Measurements from ENCODE around the gene COL18A1.

The COL18A1 gene

DNA sequence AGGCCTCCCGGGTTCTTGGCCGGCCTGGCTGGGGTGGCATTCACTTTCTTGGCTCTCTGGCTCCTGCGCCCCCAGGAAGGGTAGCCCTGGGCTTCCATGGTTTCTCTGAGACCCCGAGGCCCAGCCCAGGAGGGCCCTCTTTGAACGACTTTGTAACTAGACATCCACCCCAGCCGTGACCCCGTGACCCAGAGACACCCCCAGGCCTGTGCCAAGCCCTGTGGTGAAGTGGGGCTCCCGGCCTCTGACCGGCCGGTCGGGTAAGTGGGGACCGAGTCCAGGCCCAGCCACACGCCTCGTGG, 64.0 kb downstream of the COL18A1 start:
- in situ Hi-C loops (cut with MboI; ENCODE audit: low sequenced_read_pairs, unreplicated experiment): no loop called here

DNA sequence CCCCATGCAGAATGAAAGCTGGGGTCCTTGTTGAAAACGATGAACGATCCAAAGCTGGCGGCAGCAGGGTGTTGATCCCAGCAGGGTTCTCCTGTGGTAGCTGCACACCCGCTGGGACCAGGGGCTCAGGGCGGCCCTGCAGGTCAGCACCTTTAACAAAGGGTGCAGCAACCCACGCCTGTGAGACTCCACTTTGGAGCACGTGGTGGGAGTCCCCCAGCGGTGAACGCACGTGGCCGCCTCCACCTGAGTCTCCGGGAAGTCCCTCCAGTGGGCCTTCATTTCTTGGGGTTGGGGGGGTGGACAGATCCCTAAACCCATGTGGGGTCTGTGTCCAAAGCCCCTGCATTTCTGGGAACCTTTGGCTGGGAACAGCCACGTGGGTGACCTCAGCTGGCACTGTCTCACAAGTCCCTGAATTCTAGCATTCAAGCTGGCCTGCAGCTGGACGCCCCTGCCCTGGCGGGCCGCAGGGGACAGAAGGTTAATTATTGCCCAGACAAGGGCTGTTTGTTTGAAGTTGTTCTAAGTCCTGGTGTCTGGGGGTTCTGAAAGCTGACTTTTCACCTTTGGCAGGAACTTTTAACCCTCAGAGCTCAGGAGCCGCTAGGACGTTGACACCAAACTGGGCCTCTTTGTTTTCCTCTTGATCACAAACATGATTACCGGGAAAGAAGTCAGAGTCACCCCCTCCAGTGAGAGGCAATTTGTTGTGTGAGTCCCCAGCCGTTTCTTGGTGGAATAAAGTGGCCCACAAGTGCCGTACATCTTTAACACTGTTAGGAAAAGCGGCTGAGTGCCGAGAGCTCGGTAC, 64.5 kb downstream of the COL18A1 start:
- TF ChIP-seq, protein P1, sequence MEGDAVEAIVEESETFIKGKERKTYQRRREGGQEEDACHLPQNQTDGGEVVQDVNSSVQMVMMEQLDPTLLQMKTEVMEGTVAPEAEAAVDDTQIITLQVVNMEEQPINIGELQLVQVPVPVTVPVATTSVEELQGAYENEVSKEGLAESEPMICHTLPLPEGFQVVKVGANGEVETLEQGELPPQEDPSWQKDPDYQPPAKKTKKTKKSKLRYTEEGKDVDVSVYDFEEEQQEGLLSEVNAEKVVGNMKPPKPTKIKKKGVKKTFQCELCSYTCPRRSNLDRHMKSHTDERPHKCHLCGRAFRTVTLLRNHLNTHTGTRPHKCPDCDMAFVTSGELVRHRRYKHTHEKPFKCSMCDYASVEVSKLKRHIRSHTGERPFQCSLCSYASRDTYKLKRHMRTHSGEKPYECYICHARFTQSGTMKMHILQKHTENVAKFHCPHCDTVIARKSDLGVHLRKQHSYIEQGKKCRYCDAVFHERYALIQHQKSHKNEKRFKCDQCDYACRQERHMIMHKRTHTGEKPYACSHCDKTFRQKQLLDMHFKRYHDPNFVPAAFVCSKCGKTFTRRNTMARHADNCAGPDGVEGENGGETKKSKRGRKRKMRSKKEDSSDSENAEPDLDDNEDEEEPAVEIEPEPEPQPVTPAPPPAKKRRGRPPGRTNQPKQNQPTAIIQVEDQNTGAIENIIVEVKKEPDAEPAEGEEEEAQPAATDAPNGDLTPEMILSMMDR (IDR thresholded peaks at IDR 0.05; ENCODE audit: borderline replicate concordance, control extremely low read depth, extremely low read depth, insufficient read depth, missing control alignments): no peak
- DNase-seq (ENCODE audit: low spot score): no peak
- in situ Hi-C loops (cut with MboI; ENCODE audit: low sequenced_read_pairs, unreplicated experiment): no loop called here

More for the DNA sequence above, 64.0 kb downstream of the COL18A1 start:
- TF ChIP-seq, protein P1 (IDR thresholded peaks at IDR 0.05; ENCODE audit: borderline replicate concordance, control extremely low read depth, extremely low read depth, insufficient read depth, missing control alignments): no peak
- DNase-seq (ENCODE audit: low spot score): no peak

DNA sequence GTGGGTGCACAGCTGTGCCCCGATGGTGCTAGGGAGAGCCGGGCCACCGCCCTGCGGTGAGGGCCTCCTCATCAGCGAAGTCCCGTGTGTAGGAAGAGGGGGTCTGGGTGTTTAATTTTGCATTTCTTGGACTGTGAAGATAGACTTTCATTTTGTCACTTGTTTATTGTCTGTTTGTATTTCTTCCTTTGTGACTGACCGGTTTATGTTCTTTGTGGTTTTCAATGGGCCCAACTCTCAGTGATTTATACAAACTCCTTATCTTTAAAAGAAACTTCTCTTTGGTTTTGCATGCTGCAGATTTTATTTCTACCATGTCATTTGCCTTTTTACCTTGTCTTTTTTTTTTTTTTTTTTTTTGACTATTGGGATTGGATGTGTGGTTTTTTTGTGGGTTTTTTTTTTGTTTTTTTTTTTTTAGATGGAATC, 65.1 kb downstream of the COL18A1 start:
- TF ChIP-seq, protein P1 (IDR thresholded peaks at IDR 0.05; ENCODE audit: borderline replicate concordance, control extremely low read depth, extremely low read depth, insufficient read depth, missing control alignments): no peak
- no peak for DNase-seq (ENCODE audit: low spot score)
- in situ Hi-C loops (cut with MboI; ENCODE audit: low sequenced_read_pairs, unreplicated experiment): no loop called here

DNA sequence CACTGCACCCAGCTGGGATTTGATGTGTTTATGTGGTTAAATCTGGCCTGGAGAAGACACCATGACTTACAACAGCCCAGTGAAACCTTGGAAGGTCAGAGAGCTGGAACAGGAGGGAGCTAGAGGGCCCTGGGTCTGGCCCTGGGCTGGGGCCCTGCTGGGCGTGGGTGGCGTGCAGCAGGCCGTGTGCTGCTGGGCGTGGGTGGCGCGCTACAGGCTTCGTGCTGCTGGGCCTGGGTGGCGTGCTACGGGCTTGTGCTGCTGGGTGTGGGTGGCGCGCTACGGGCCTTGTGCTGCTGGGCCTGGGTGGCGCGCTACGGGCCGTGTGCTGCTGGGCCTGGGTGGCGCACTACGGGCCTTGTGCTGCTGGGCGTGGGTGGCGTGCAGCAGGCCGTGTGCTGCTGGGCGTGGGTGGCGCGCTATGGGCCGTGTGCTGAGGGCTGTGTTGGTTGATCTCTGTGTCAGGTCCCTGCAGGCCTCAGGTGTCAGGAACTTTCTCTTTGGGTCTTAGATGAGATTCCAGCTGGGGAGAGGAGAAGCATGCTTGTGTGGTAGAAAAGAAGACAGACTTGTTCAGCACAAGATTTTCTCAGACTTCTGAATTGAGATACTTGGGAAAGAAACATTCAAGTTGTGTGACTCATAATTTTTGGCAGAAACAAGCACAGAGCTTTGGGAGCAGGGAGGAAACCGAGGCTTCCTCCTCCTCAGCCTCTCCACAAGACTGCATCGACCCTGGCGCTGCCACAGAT, 66.0 kb downstream of the COL18A1 start:
- TF ChIP-seq, protein P1 (IDR thresholded peaks at IDR 0.05; ENCODE audit: borderline replicate concordance, control extremely low read depth, extremely low read depth, insufficient read depth, missing control alignments): no peak
- no peak for DNase-seq (ENCODE audit: low spot score)

DNA sequence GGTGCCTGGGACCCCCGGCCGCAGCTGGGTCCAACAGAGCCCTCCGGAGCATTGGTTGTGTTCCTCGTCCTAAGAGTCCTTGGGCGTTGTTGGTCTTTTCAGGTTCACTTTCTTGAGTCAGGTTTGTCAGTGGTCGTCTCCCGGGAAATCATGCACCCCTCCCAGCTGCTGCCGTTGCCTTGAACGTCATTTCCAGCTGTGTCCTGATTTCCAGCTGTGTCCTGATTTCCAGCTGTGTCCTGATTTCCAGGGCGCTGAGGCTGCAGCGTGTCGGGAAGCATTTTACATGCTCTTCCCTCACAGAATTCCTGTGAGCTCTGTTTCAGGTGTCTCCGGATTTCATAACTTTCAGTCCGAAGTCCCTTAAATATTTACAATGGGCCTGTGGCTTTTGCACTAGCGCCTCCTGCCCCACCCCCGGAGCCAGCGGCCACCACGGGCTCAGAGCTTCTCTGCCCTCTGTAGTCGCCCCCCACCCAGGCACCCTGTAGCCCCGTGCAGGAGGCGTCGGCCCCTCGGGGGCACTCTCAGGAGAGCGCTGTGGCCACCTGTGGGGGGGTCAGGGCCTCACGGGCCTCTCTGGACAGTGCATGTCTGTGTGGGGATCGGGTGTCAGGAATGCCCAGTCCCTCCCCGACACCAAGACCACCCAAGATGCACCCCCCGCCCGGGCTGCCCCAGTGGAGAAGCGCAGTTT, 66.7 kb downstream of the COL18A1 start:
- DNase-seq (ENCODE audit: low spot score): no peak
- TF ChIP-seq, protein P1 (IDR thresholded peaks at IDR 0.05; ENCODE audit: borderline replicate concordance, control extremely low read depth, extremely low read depth, insufficient read depth, missing control alignments): no peak
- in situ Hi-C loops (cut with MboI; ENCODE audit: low sequenced_read_pairs, unreplicated experiment): no loop called here

More for the DNA sequence above, 66.0 kb downstream of the COL18A1 start:
- in situ Hi-C loops (cut with MboI; ENCODE audit: low sequenced_read_pairs, unreplicated experiment): no loop called here
